Measurements from ENCODE around the gene ADAM19. TPM values are rescaled to one million over a fixed set of nuclear protein-coding genes. Genes with fewer than 3 reads are reported as not detected.

ADAM19 gene
- total and polyA plus RNA-seq, 9 donors, result 11.0 to 27.7 (median 20.3) TPM

DNA sequence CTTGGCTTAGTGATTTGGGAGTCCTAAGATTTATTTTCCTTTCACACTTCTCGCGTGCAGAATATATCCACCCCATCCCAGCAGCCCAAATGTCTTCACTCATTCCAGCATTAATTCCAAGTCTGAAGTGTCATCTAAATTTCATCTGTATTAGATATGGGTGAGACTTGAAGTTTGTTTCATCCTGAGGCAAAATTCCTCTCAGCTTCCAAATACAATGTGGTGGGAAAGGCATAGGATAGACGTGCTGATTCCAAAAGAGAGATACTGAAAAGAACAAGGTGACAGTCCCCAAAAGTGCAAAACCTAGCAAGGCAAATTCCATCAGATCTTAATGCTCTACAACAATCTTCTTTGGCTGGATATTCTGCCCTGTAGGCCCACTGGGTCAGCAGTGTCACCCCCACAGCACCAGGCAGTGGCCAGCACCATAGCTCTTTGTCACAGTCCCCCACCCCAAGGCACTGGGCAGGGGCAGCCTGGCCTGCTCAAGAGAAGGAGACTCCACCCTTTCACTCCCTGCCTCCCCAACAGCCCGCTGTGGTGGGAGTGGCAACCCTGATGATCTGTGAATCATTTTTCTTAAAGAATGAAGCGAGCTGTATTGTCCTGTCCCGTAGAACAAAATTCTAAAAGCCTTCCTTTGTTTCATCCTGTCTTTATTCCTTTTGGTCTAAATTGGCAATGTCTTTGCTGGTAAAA is 2.7 kb upstream of the ADAM19 start:
- Histone ChIP-seq H3K27ac (ENCODE audit: low read length) (no peak overlapping the region), H3K27me3 (ENCODE audit: control insufficient read depth, insufficient read depth, low read length) (peaks cover 11% of the 10 kb centered on the region), H3K9me3 (replicated peaks; ENCODE audit: control insufficient read depth, low read depth, low read length) (no peaks in the 10 kb centered on the region), H3K4me1 (ENCODE audit: control insufficient read depth, insufficient read depth, low read length) (peaks cover 13% of the 10 kb centered on the region), H3K4me3 (ENCODE audit: low read length) (no peak overlapping the region), H3K36me3 (ENCODE audit: control insufficient read depth, insufficient read depth, low read length) (no peaks in the 10 kb centered on the region)
- no CpG with 5 or more reads among the region's 6 CpGs for WGBS (ENCODE audit: insufficient coverage)
- no peak for DNase-seq

DNA sequence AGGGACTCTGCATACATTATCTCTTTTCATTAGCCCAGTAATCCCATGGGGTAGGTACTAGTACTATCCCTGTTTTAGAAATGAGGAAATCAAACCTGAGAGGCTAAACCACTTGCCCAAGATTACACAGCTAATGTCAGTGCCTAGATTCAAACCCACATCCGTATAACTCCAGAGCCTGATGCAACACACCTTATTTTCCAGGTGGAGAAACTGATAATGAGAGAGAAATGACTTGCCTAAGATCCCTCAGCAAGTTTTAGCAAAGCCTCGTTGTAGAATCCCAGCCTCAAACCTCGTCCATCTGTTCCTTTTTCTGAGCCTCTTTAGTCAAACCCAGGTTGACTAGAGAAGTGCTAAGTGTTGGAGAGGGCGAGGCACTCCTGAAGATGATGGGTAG is 1.1 kb upstream of the ADAM19 start:
- Histone ChIP-seq H3K4me1 (ENCODE audit: control insufficient read depth, insufficient read depth, low read length) (peaks cover 15% of the 10 kb centered on the region), H3K27me3 (ENCODE audit: control insufficient read depth, insufficient read depth, low read length) (peaks cover 11% of the 10 kb centered on the region), H3K36me3 (ENCODE audit: control insufficient read depth, insufficient read depth, low read length) (no peaks in the 10 kb centered on the region), H3K27ac (ENCODE audit: low read length) (no peak overlapping the region), H3K4me3 (ENCODE audit: low read length) (no peak overlapping the region), H3K9me3 (replicated peaks; ENCODE audit: control insufficient read depth, low read depth, low read length) (no peaks in the 10 kb centered on the region)
- no CpG with 5 or more reads among the region's 4 CpGs for WGBS (ENCODE audit: insufficient coverage)
- DNase-seq, result no peak

- H3K9me3 ChIP-seq (replicated peaks; ENCODE audit: control insufficient read depth, low read depth, low read length), result no peaks in the 10 kb centered on the region
- H3K4me3 ChIP-seq (ENCODE audit: low read length), result peak overlapping the region; percentile 70
- no peaks in the 10 kb centered on the region for H3K36me3 ChIP-seq (ENCODE audit: control insufficient read depth, insufficient read depth, low read length)
- H3K4me1 ChIP-seq (ENCODE audit: control insufficient read depth, insufficient read depth, low read length), result peaks cover 21% of the 10 kb centered on the region
- peaks cover 11% of the 10 kb centered on the region for H3K27me3 ChIP-seq (ENCODE audit: control insufficient read depth, insufficient read depth, low read length)
- 3% methylated on average over 57 of the region's 61 CpGs for WGBS (ENCODE audit: insufficient coverage)
- DNase-seq, result peak; percentile 68
- H3K27ac ChIP-seq (ENCODE audit: low read length), result peak overlapping the region; percentile 73
Observed at GRCh38 chr5:157574456-157575380, 857 bp downstream of the ADAM19 start.

- Histone ChIP-seq H3K9me3 (replicated peaks; ENCODE audit: control insufficient read depth, low read depth, low read length) (no peaks in the 10 kb centered on the region), H3K4me1 (ENCODE audit: control insufficient read depth, insufficient read depth, low read length) (peaks cover 21% of the 10 kb centered on the region), H3K36me3 (ENCODE audit: control insufficient read depth, insufficient read depth, low read length) (peaks cover 8% of the 10 kb centered on the region), H3K27me3 (ENCODE audit: control insufficient read depth, insufficient read depth, low read length) (peaks cover 11% of the 10 kb centered on the region), H3K27ac (ENCODE audit: low read length) (no peak overlapping the region), H3K4me3 (ENCODE audit: low read length) (no peak overlapping the region)
- no peak for DNase-seq
- 17% methylated on average over 5 of the region's 6 CpGs for WGBS (ENCODE audit: insufficient coverage)
Observed at GRCh38 chr5:157571357-157571827, 4.2 kb downstream of the ADAM19 start.

DNA sequence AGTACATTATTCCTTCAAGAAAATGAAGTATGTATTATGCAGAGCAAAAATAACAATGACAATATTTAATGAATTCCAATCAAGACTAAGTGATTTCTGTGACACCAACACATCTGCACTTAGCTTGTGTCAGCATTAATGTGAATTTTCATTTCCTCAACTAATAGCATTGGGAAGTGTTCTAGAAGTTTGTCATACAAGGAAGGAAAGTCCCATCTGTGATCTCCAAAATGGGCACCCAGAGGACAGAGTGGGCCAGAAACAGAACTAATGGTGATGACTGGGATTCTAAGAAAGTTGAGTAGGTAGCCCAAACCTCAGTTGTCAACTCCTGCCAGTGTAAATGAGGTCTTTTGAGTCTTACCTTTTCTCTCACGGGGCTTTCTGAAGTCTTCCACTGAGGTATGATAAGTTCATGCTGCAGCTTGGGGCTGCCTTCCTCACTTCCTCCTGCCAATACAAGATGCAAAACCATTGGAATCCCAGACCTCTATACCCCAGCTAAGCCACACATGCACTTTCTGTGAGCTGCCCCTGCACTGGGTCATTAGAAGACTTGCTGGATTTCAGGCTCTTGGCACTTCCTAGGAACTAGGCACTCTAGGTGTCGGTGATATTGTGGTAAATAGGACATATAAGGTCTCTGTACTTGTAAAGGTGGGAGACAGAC is 4.9 kb downstream of the ADAM19 start:
- WGBS (ENCODE audit: insufficient coverage), result 100% methylated on average over 1 of the region's 2 CpGs
- Histone ChIP-seq H3K4me3 (ENCODE audit: low read length) (no peak overlapping the region), H3K27me3 (ENCODE audit: control insufficient read depth, insufficient read depth, low read length) (peaks cover 11% of the 10 kb centered on the region), H3K27ac (ENCODE audit: low read length) (no peak overlapping the region), H3K4me1 (ENCODE audit: control insufficient read depth, insufficient read depth, low read length) (peaks cover 19% of the 10 kb centered on the region), H3K9me3 (replicated peaks; ENCODE audit: control insufficient read depth, low read depth, low read length) (no peaks in the 10 kb centered on the region), H3K36me3 (ENCODE audit: control insufficient read depth, insufficient read depth, low read length) (peaks cover 8% of the 10 kb centered on the region)
- no peak for DNase-seq

GRCh38 chr5:157568720-157569119 is 6.9 kb downstream of the ADAM19 start:
- Histone ChIP-seq H3K9me3 (replicated peaks; ENCODE audit: control insufficient read depth, low read depth, low read length) (no peaks in the 10 kb centered on the region), H3K4me1 (ENCODE audit: control insufficient read depth, insufficient read depth, low read length) (peaks cover 20% of the 10 kb centered on the region), H3K4me3 (ENCODE audit: low read length) (no peak overlapping the region), H3K27ac (ENCODE audit: low read length) (no peak overlapping the region), H3K36me3 (ENCODE audit: control insufficient read depth, insufficient read depth, low read length) (peaks cover 8% of the 10 kb centered on the region), H3K27me3 (ENCODE audit: control insufficient read depth, insufficient read depth, low read length) (no peaks in the 10 kb centered on the region)
- no CpG with 5 or more reads among the region's 2 CpGs for WGBS (ENCODE audit: insufficient coverage)
- DNase-seq, result no peak

DNA sequence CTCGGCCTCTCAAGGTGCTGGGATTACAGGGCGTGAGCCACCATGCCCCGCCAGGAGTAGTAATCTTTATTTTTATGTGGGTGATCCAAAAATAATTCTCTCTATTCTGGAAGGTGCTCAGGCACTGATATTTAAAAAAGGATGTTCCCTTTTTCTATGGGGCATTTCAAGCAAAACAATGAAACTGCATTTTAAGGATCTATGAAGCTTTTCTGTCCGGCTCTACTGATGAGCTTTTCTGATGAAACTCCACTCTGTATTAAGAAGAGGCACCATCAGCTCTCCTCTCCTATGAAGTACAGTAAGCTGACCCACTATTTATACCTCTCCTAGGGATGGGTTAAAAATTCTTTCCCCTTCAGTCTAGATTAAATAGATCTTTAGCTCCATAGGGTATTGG is 7.4 kb downstream of the ADAM19 start:
- Histone ChIP-seq H3K9me3 (replicated peaks; ENCODE audit: control insufficient read depth, low read depth, low read length) (no peaks in the 10 kb centered on the region), H3K4me1 (ENCODE audit: control insufficient read depth, insufficient read depth, low read length) (peaks cover 25% of the 10 kb centered on the region), H3K27ac (ENCODE audit: low read length) (no peak overlapping the region), H3K27me3 (ENCODE audit: control insufficient read depth, insufficient read depth, low read length) (no peaks in the 10 kb centered on the region), H3K36me3 (ENCODE audit: control insufficient read depth, insufficient read depth, low read length) (peaks cover 8% of the 10 kb centered on the region), H3K4me3 (ENCODE audit: low read length) (no peak overlapping the region)
- DNase-seq, result no peak
- 75% methylated on average over 2 of the region's 4 CpGs for WGBS (ENCODE audit: insufficient coverage)

DNA sequence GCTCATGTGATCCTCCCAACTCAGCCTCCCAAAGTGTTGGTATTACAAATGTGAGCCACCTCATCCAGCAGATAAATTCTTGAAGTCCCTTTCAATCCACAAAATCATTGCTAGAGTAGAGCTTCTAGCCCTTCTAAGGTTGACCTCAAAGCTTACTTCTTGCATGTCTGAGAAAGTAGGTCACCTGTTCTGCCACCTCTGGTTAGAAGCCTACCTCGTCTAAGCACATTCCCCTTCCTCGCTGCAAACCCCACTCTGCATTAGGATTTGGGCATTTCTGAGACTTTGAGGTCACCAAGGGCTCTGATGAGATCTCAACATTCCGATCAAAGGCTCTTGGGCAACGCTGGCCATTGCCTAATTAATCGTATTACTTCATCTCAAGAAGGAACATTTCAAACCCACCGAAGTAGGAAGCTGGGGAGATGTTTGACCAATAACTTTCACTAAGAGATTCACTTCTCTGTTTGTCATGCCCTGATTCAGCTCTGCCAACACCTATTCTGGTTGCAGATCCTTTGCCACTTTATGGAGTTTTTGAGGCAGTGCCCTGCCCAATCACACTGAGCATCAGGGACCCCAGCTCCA is 8.6 kb downstream of the ADAM19 start:
- Histone ChIP-seq H3K4me1 (ENCODE audit: control insufficient read depth, insufficient read depth, low read length) (peaks cover 37% of the 10 kb centered on the region), H3K36me3 (ENCODE audit: control insufficient read depth, insufficient read depth, low read length) (peaks cover 10% of the 10 kb centered on the region), H3K9me3 (replicated peaks; ENCODE audit: control insufficient read depth, low read depth, low read length) (no peaks in the 10 kb centered on the region), H3K27ac (ENCODE audit: low read length) (no peak overlapping the region), H3K4me3 (ENCODE audit: low read length) (no peak overlapping the region), H3K27me3 (ENCODE audit: control insufficient read depth, insufficient read depth, low read length) (no peaks in the 10 kb centered on the region)
- DNase-seq, result no peak
- WGBS (ENCODE audit: insufficient coverage), result 95% methylated on average over 5 of the region's 6 CpGs

- Histone ChIP-seq H3K9me3 (replicated peaks; ENCODE audit: control insufficient read depth, low read depth, low read length) (no peaks in the 10 kb centered on the region), H3K4me3 (ENCODE audit: low read length) (no peak overlapping the region), H3K27me3 (ENCODE audit: control insufficient read depth, insufficient read depth, low read length) (no peaks in the 10 kb centered on the region), H3K4me1 (ENCODE audit: control insufficient read depth, insufficient read depth, low read length) (peaks cover 54% of the 10 kb centered on the region), H3K27ac (ENCODE audit: low read length) (peak overlapping the region; percentile 79), H3K36me3 (ENCODE audit: control insufficient read depth, insufficient read depth, low read length) (peaks cover 7% of the 10 kb centered on the region)
- peak; percentile 74 for DNase-seq
- 19% methylated on average over 11 of the region's 13 CpGs for WGBS (ENCODE audit: insufficient coverage)
Observed at GRCh38 chr5:157563929-157564716, 11.5 kb downstream of the ADAM19 start.
